Motor neuron (in vitro differentiated cells): ENCODE measurements around the gene OR52B2. TPM values are rescaled to one million over a fixed set of nuclear protein-coding genes. Genes with fewer than 3 reads are reported as not detected.
A peak's percentile ranks its signal among the peaks of the same experiment; 100 is the strongest.

ENCODE experiments used
- ATAC-seq, 8 experiments: fragments of 200-7000 bp; cut with Tn5 transposase; replicated peaks in 6 of 8; 2 replicates each; pipeline ENCODE4 v1.8.0; 2021; ENCODE audit warnings: mild to moderate bottlenecking in 8 of 8, moderate library complexity in 8 of 8
- H3K27ac ChIP-seq, 2 donors: fragments of 250-450 bp; sonication (Bioruptor Pico); 2 replicates each; pipeline ENCODE4 v1.9.0; 2021; ENCODE audit warnings: antibody characterized with exemption in 2 of 2, mild to moderate bottlenecking in 2 of 2, moderate library complexity in 1 of 2
- H3K4me1 ChIP-seq, 2 donors: fragments of 250-450 bp; sonication (Bioruptor Pico); replicated peaks in 1 of 2; 2 replicates each; pipeline ENCODE4 v1.6.1; 2021; ENCODE audit warnings: antibody characterized with exemption in 2 of 2, mild to moderate bottlenecking in 2 of 2, moderate library complexity in 1 of 2
- H3K4me3 ChIP-seq, 5 donors: fragments of 250-450 bp; sonication (Bioruptor Pico); 2 replicates each; pipeline ENCODE4 v1.9.0; 2021; ENCODE audit warnings: antibody characterized with exemption in 5 of 5, mild to moderate bottlenecking in 5 of 5, moderate library complexity in 4 of 5
- WGBS, 10 experiments: fragments of 450-650 bp; shearing (Covaris generic); methylation state at CpG; one replicate each; pipeline ENCODE4 v1.0.0; 2022; 5-methylcytosine and 5-hydroxymethylcytosine counted together
- in situ Hi-C, 9 experiments: fragments of 400-800 bp; cut with MboI; loops; one replicate each; pipeline ENCODE4 v1.15.0; 2021; ENCODE audit warnings: low sequenced_read_pairs in 9 of 9, low pct_unique_long_range_greater_than_20kb in 2 of 9; ENCODE audit not compliant: unreplicated experiment in 9 of 9
- total RNA-seq, 8 experiments: library from RNA; unstranded; fragments of 300-600 nt; gene quantifications; 2 replicates each; pipeline versions ENCODE4 v1.2.3 to v1.2.4, GENCODE V29; 2022

OR52B2 gene
- under 1 TPM in 2 of 8 experiments, not detected in 6; 0.18 to 0.81 TPM for total RNA-seq

DNA sequence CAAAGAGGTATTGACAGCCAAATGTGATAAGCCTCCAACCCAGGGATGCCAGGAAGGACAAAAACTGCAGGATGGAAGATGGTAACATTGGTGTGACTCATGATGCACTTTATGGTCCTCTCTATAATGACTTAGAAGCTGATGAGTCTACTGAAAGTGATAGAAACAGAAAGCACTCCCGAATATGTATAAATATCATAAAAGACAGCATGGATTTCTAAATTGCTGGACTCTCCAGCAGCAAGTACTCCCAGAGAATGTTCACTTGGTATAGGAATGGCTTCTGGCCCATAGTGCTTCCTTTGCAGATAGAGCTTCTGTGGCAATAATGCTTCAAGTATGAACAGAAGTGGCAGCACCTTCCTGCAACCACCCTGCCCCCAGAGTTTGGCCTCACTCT, at the start of gene OR52B2:
OR52B2 (minus strand) TSS at position 101 of the 400 bp plus-strand sequence; CDS start at position 101, 0 bp downstream.
- in situ Hi-C loops, result no loop called here
- no peak for ATAC-seq
- 0 to 89% (median 25%) methylated on average over 1 of the region's 1 CpG; no CpG with 5 or more reads in 6 of the 10 experiments for WGBS, 10 experiments
- Histone ChIP-seq H3K4me1 (no peaks in the 10 kb centered on the region), H3K27ac (no peak within 1 kb of the TSS), H3K4me3 (no peak within 1 kb of the TSS)

DNA sequence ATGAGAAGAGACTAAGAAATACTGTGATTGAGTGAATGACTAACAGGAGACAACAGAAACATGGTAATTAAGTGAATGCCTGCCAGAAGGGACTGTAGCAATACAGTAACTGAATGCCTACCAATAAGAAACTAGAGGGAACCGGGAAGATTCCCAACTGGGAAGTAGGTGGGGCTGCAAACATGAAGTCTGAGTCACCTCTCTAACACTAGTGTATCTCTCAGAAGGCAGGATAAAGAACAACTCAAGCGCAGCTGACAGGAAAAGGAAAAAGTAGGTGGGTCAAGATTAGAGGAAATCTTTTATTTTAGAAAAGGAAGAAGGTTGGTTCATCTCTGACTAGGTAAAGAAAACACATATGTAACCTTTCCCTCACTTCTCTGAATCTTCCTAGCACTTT, 49.2 kb upstream of the OR52B2 start:
- Histone ChIP-seq H3K4me1 (no peaks in the 10 kb centered on the region), H3K27ac (no peak overlapping the region), H3K4me3 (no peak overlapping the region)
- ATAC-seq, result peak in 3 of 8 experiments; percentile 98 to 100 (median 99)
- 0 to 100% (median 83%) methylated on average over 1 to 2 of the region's 2 CpGs; no CpG with 5 or more reads in 1 of the 10 experiments for WGBS, 10 experiments
- in situ Hi-C loops, result no loop called here

DNA sequence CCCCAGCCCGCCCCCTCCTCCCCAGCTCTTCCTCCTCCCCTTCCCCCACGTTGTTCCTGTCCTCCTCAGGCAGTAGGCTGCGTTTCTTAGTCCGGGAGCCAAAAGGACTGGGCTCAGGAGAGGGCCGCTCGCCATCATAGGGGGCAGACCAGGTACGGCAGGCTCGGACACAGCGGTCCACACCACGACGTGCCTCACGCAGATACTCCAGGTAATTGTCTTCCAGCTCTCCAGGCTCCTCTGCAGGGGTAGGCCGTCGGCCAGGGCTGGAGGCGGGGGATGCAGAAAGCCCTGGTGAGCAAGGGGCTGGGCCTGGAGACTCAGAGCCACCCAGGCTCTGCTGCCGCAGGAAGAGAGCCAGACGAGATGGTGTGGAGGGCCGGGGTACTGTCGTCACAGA, 47.6 kb upstream of the OR52B2 start:
- no peaks in the 10 kb centered on the region for H3K4me1 ChIP-seq
- no peak for ATAC-seq
- WGBS, 10 experiments, result 60 to 100% (median 93%) methylated on average over 2 to 4 of the region's 19 CpGs; no CpG with 5 or more reads in 6 of the 10 experiments
- in situ Hi-C loops, result no loop called here
- no peak overlapping the region for H3K4me3 ChIP-seq
- no peak overlapping the region for H3K27ac ChIP-seq

DNA sequence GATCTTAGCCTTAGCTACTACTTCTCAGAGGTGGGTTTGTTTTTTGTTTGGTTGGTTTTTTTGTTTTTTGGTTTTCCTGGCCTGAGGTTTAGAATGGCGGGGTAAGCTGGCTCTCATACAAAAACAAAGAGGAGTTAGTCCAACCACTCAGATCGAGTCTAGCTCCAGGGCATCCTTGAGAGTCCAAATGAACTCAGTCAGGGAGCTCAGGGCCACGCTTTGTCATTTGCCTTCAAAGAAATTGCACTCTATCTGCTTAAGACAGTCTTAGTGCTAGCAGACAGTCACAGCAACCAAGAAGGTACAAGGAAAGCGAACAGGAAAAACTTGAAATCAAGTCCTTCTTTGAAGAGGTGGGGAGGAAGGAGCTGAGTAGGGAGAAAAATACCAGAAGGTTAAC, 46.4 kb upstream of the OR52B2 start:
- ATAC-seq, result no peak
- WGBS, 10 experiments, result 90 to 100% (median 100%) methylated on average over 1 to 4 of the region's 4 CpGs; no CpG with 5 or more reads in 1 of the 10 experiments
- in situ Hi-C loops, result no loop called here
- Histone ChIP-seq H3K4me3 (no peak overlapping the region), H3K27ac (no peak overlapping the region), H3K4me1 (no peaks in the 10 kb centered on the region)

DNA sequence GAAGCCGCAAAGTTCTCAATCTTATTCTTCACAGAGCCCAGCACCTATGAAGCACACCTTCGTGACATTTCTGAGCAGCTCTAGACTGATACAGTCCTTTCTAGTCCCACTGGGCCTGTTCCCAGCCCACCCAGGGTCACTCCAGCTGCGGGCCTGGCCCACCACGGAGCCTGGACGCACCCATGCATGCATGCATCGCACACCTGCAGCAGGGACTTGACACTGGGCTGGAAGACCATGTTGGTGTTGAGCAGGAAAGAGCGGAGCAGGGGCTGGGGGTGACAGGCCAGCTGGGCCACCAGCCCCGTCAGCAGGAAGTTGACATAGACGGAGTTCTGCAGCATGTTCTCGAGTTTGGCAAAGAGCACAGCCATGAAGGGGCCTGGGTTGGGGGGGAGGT, 44.4 kb upstream of the OR52B2 start:
- H3K4me1 ChIP-seq, result no peaks in the 10 kb centered on the region
- no peak for ATAC-seq
- 93 to 100% (median 100%) methylated on average over 1 to 8 of the region's 10 CpGs; no CpG with 5 or more reads in 6 of the 10 experiments for WGBS, 10 experiments
- H3K4me3 ChIP-seq, result no peak overlapping the region
- in situ Hi-C loops, result no loop called here
- H3K27ac ChIP-seq, result no peak overlapping the region

DNA sequence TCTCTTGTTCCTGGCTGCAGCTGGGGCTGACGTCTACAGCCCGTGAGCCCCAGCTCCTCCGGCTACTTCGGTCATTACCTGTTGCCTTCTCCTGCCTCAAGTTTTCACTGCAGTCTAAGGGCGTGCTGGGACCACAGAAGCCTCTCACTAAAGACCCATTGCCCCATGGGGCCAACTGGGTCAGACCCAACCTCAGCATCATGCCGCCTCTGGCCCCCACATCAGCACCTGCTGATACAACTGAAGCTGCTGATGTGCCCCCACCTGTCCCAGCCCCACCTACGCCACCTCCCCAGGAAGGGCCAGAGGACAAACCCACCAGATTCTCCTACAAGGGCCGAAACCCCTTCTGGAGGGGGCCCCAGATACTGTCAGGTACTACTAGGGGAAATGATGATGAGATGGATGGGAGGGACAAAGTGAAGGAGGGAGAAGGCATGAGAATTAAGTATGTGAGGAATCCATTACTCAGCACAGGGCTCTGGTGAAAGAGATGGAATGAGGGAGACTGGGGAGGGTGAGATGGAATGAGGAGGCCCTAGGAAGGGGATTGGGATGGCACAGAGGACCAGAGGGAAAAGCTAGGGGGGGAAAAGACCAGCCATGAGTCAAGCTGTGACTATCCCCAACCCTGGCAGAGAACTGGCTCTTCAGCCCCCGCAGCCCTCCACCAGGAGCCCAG, 40.3 kb upstream of the OR52B2 start:
- WGBS, 10 experiments, result 94 to 100% (median 96%) methylated on average over 1 to 4 of the region's 9 CpGs; no CpG with 5 or more reads in 7 of the 10 experiments
- Histone ChIP-seq H3K27ac (no peak overlapping the region), H3K4me1 (no peaks in the 10 kb centered on the region), H3K4me3 (no peak overlapping the region)
- no peak for ATAC-seq
- in situ Hi-C loops, result no loop called here

DNA sequence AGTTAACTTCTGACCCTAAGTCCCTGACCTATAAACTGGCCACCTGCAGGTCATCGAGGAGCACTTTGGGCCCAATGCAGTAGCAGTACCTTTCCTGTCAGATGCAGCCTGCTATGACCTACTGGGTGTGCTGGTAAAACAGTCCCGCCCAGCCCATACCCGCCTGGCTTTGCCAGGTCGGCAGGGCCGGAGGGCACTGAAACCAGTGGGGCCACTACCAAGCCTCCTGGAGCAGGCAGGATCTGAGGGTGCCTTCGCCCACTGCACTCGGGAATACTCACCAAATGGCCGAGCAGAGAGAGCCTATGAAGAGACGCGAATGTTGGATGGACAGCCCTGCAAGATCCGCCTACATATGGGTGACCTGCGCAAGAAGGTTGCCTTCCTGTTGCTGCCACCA, 39.7 kb upstream of the OR52B2 start:
- no peak for ATAC-seq
- H3K4me3 ChIP-seq, result no peak overlapping the region
- H3K27ac ChIP-seq, result no peak overlapping the region
- H3K4me1 ChIP-seq, result no peaks in the 10 kb centered on the region
- in situ Hi-C loops, result no loop called here
- 96 to 100% (median 100%) methylated on average over 1 to 4 of the region's 12 CpGs; no CpG with 5 or more reads in 7 of the 10 experiments for WGBS, 10 experiments

DNA sequence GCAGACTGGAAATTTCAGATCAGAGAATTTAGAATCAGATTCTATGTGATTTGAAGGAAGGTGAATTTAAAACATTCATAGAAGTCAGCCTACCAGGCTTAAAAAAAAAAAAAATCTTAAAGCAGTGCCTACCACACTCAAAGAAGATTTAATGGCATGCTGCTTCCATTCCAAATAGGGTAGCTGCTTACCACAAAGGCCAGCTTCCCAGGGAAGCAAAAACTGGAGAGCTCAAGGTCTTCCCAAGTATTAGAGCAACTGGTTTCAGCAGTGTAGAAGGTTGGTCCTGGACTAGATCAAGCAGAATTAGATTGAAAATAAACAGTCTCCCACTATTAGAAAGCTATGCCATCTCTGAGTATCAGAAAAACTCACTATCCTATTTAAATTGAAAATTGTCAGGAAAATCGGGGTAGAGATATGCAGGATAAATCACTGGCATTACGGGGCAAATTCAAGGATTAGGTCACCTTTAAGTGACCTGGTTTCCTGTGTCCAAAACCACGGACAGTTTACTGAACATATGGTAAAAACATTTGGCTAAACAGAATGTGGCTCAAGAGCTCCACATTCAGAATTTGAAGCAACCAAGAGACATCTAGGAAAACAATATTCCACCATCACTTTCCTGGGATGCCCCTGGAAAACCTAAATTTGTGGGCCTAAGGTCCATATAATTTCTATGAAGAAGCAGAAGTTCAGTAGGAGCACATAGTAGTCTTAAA, 36.5 kb upstream of the OR52B2 start:
- H3K4me1 ChIP-seq, result no peaks in the 10 kb centered on the region
- WGBS, 10 experiments, result 70 to 100% (median 88%) methylated on average over 1 to 3 of the region's 3 CpGs; no CpG with 5 or more reads in 1 of the 10 experiments
- no peak overlapping the region for H3K27ac ChIP-seq
- no peak for ATAC-seq
- in situ Hi-C loops, result no loop called here
- H3K4me3 ChIP-seq, result no peak overlapping the region

DNA sequence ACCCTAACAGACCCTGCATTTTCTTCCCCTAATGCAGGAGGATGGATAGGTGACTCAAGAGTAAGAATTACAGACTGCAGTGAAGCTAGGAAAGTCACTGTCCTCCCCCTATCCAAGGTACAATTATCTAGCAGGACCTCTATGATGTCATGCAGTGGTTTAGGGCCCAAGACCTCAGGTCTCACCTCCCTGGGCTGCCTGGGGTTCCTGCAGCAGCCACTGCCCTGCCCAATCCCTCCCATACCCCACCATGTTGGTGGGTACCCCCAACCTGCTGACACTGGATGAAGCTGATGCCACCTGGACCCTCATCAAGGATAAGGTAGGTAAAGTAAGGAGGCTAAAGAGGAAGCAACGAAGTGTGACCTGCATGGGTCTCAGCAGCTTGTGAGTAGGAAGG, 35.2 kb upstream of the OR52B2 start, which contains the start of gene C11orf42:
C11orf42 (plus strand) TSS at position 192 of the 400 bp plus-strand sequence; CDS start at position 251, 59 bp downstream.
- 40 to 100% (median 80%) methylated on average over 1 of the region's 1 CpG; no CpG with 5 or more reads in 7 of the 10 experiments for WGBS, 10 experiments
- no peak for ATAC-seq
- in situ Hi-C loops, result no loop called here

DNA sequence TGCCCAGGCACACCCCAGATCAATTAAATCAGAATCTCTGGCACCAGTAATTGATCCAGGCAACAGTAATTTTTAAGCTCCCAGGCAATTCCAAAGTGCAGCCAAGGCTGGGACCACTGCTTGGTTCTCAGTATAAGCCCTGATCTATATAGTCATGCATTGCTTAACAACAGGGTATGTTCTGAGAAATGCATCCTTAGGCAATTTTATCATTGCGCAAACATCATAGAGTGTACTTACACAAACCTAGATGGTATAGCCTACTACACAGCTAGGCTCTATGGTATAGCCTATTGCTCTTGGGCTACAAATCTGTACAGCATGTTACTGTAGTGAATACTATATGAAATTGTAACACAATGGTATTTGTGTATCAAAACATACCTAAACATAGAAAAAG, 34.6 kb upstream of the OR52B2 start:
- 86 to 100% (median 94%) methylated on average over 1 of the region's 1 CpG; no CpG with 5 or more reads in 6 of the 10 experiments for WGBS, 10 experiments
- in situ Hi-C loops, result no loop called here
- Histone ChIP-seq H3K27ac (no peak overlapping the region), H3K4me1 (no peaks in the 10 kb centered on the region), H3K4me3 (no peak overlapping the region)
- ATAC-seq, result no peak

More for the DNA sequence above, 35.2 kb upstream of the OR52B2 start, which contains the start of gene C11orf42:
- no peak within 1 kb of the TSS for H3K4me3 ChIP-seq
- H3K4me1 ChIP-seq, result no peaks in the 10 kb centered on the region
- no peak within 1 kb of the TSS for H3K27ac ChIP-seq

DNA sequence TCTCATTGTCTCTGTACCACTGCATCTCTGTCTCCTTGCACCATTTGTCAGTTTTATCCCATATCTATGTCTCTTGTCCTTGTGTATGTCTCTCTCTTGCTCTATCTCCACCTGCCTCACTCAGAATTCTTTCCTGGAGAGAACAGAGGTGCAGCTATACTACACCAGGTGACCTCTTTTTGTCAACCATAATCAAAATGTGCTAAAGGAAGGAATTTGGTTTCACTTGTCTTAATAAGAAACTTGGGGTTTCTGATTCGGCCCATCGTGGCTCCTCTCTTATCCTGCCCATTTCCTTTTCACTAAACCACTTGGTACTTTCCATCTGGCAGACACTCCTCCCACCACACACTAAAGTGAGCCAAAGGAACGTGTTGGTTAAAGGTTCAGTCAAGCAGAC, 33.2 kb upstream of the OR52B2 start:
- Histone ChIP-seq H3K4me1 (no peaks in the 10 kb centered on the region), H3K27ac (no peak overlapping the region), H3K4me3 (no peak overlapping the region)
- in situ Hi-C loops, result no loop called here
- WGBS, 10 experiments, result 62 to 100% (median 89%) methylated on average over 1 to 3 of the region's 3 CpGs; no CpG with 5 or more reads in 2 of the 10 experiments
- ATAC-seq, result no peak

DNA sequence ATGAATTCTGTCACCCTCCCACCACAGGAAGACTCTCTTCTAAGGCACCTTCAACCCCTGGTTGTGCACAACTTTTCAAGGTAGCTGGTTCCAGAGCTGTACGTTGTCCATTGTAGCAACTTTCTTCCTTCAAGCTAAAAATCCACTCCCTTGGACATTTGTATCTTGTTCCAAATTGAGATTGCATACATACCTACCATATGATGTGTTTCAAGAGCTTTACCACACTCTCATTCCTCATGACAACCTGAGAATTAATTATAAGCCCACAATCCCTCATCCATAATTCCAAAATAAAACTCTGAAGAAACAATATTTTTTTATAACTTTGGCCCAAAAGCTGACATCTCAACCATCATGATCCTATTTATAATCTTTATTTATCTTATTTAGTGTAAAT, 31.9 kb upstream of the OR52B2 start:
- 75 to 100% (median 100%) methylated on average over 1 of the region's 1 CpG; no CpG with 5 or more reads in 3 of the 10 experiments for WGBS, 10 experiments
- in situ Hi-C loops, result no loop called here
- no peak overlapping the region for H3K27ac ChIP-seq
- no peak overlapping the region for H3K4me3 ChIP-seq
- no peaks in the 10 kb centered on the region for H3K4me1 ChIP-seq
- ATAC-seq, result no peak

DNA sequence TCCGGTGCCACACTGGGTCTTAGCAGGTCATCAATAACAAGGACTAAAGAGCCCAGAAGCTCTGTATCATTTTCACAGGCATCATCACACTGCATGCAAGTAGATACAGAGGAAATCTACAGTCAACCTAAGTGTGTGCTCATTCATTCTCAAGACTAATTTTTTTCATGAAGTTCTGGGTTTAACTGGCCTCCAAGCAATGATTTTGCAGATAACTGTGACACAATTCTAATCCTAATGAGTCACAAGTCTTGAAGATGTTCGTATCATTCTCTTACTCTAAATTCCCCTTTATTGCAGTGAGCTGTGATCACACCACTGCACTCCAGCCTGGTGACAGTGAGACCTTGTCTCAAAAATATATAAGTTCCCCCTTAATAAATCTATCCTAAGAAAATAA, 31.4 kb upstream of the OR52B2 start:
- WGBS, 10 experiments, result 40 to 100% (median 83%) methylated on average over 1 to 2 of the region's 2 CpGs; no CpG with 5 or more reads in 3 of the 10 experiments
- peak in 1 of 8 experiments; percentile 37 for ATAC-seq
- Histone ChIP-seq H3K4me3 (no peak overlapping the region), H3K4me1 (no peaks in the 10 kb centered on the region), H3K27ac (no peak overlapping the region)
- in situ Hi-C loops, result no loop called here
